GM19452 (cell line): ENCODE results near the gene SLC8A1.

Source experiments
- ATAC-seq: cut with Tn5 transposase; IDR thresholded peaks from one replicate; pipeline ENCODE4 v1.9.1; 2021; ENCODE audit not compliant: unreplicated experiment

SLC8A1 gene

DNA sequence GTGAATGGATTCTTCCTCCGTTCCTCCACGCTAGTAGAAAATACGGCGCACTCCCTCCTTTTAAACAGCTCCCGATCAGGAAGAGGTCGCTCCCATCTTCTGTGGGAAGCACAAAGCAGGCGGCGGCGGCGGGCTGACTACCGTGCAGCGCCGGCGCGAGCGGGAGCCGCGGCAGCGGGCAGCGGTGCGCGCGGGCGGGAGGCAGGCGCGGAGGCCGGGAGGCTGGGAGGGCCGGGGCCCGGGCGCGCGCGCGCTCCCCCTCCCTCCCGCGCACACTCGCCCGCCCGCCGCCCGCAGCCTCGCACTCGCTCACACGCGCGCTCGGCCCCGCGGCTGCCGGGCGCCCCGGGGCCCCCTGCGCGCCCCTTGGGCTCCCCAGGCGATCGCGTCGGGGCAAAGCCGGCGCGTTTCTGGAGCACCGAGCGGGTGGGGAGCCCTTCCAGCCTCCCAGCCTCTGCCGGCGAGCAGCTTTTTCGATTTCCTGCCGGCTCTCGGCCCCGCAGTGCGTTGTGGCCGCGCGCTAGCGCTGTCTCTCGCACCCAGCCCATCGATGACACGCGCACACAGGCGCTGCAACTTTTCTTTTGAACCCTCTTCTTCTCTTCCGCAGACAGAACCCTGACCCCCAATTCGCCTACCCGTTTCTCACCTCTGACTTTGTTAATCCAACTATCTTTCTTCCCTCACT is at the start of gene SLC8A1:
Gene SLC8A1 (minus strand): TSS at position 173 of the 688 bp plus-strand sequence.
- no peak for ATAC-seq

DNA sequence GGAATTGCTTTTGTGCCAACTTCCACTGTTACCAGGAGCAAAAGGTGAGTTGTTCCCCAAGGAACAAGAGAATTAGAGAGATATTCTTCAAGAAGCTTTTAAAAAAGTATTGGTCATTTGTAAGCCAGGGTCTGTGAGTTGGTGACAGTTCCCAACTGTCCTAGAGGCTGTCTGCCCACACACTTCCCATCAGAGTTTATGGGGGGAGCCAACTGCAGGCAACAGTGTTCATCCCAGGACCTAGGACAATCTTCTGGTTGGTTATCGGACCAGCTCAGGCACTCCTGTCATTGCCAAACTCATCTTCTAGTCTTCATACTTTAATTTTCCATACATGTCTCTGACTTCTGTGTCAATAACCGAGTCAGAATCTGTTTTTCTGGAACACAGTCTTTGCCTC is 47.5 kb upstream of the SLC8A1 start:
- no peak for ATAC-seq

DNA sequence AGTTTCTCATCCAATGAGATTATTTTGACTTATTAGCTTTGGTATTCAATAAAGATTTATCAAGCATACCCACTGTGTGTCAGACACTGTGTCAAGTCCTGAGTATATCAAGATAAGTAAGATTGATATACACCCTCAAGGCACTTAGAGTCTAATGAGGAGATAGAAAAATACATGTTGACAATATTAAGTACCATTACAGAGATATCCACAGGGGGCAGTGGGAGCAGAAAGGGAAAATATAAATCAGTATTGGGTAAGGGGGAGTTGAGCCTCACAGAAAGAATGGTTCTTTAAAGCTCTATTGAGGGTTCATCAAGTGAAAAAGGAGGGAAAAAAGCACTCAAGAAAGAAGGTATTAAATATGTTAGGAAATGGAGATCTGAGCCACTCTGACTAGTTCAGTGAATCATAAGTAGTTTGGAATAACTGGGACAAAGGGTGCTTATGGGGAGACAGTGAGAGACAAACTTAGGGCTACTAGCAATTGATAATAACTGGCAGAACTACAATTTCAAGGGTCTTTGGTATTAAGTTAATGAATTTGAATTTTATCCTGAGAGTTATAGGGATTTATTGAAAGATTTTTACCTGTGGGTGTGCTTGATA is 45.5 kb upstream of the SLC8A1 start:
- ATAC-seq, result no peak

DNA sequence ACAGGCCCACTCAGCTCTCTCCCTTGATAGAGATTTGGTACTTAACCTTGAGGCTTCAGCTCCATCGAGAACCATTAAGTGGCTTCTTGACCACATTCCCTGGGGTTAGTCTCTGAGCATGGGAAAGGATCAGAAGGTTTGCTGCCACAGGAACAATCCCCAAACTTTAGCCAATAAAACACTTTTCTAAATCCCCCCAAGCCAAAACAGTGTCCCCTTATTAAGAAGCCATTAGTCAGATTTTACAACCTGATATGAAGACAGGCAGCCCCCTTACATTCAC is 37.7 kb upstream of the SLC8A1 start:
- no peak for ATAC-seq

DNA sequence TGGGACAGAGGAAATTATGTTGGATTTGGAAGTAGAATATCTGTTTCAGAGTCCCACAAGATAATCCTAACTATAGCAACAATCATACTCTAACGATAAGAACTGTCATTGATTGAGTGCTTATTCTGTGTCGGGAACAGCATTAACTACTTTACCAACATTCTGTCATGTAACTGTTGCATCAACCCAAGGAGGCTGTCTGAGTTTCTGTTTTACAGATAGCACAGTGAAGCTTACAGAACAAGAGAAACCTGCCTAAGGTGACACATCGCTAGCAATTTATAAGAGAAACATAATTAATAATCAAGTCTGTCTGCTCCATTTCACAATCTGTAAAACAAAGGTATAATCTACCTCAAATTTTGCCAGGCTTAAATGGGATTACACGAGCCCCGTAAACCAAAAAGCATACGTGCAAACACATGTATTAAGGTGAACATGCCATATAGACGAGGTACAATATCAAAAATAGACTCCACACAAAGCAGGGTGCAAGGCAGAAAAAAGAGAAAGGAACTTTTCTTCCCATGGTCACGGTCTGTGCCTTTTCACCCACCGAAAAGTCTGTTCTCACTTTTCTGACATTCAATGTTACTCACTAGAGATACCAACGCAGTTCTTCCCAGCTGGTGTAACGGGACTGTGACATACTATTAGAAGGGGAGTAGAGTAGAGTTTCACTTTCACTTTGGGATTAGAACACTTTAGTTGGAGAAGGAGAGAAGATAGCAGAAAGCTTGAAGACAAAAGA is 37.2 kb upstream of the SLC8A1 start:
- ATAC-seq, result no peak

DNA sequence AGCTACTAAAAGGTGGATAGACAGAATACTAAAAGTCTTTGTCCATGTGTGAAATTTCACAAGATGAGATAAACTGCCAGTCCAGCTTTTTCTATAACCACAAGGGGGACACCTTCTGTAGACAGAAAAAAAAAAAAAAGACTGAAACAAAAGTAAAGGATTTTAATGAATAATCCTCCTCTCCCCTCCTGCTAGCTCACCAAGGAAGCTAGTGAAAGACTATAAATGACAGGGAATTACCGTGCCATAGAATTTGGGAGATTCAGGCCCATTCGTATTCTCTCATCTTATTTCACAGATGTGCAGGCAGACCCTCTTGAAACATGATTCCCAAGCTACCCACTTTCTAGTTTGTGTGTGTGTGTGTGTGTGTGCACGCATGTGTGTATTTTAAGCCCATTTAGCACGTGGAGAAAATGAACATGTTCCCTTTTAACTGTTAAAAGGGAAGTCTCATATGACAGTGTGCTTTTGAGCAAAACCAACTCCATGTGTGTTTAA is 36.3 kb upstream of the SLC8A1 start:
- ATAC-seq, result no peak

DNA sequence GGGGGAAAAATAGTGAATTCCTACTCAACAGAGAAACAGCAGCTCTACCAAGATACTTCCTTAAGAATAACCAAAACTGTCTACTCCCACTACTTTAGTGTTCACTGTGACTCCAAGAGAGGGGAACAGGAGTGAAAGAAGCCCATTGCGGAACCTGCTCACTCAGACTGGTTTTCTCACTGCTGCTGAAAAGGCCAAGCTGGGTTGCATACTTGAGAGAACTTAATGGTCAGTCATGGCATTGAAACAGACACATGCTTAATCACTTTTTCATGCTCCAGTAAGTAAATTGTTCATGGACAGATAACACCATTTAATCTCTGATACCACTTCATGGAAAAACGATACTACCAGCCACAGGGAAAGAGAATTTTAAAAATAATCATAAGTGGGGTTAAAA is 35.7 kb upstream of the SLC8A1 start:
- ATAC-seq, result no peak

DNA sequence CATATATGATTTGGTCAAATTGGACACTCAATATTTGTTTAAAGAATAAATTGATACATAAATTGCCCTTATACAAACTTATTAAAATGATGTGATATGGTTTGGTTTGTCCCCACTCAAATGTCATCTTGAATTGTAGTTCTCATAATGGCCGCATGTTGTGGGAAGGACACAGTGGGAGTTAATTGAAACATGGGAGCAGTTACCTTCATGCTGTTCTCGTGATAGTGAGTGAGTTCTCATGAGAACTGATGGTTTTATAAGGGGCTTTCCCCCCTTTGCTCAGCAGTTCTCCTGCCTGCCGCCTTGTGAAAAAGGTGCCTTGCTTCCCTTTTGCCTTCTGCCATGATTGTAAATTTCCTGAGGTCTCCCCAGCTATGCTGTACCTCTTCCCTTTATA is 34.0 kb upstream of the SLC8A1 start:
- ATAC-seq, result no peak

DNA sequence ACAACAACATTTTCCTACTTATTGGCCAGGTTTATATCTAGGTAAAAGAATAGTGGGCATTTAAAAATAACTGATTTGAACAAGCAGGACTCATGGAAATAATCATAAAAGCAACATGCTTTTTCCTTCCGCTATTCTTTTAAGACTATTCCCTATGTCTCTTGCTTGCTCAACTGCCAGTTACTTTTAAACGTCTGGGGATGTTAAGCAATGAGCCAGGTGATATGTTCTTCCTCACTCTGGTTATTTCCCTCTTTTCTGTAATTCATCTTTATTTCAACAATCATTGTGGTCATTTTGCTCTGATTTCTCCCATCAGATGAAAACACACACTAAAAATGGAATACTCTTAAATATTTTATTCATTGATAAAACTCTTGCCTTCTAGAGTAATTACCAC is 33.4 kb upstream of the SLC8A1 start:
- ATAC-seq, result no peak

DNA sequence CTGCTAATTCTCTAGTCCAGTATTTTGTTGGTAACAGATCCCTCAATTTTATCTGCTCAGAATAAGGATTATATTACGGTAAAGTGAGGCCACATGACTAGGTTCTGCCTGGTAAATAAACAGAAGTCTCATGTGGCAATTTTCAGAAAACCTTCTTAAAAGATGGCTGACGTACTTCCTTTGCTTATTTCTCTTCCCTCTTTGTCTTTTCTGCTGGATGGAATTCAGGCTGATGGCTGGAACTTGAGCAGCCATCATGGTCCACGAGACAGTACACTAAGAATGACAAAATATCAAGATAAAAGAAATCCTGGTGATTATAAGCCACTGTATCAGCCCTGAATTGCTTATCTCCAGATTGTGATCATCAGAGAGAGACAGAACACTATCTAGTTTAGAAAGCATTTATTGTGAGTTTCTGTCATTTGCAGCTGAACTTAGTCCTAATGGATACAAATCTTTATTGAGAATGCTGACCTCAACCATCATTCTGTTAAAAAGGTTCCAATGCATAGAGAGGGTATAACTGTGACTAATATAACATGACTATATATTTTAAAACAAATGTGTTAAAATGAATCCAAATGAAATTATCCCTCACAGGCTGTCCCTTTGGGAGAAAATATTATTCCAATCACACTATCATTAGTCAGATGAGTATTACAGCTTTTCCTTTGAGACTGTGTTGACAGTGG is 31.8 kb upstream of the SLC8A1 start:
- ATAC-seq, result no peak

DNA sequence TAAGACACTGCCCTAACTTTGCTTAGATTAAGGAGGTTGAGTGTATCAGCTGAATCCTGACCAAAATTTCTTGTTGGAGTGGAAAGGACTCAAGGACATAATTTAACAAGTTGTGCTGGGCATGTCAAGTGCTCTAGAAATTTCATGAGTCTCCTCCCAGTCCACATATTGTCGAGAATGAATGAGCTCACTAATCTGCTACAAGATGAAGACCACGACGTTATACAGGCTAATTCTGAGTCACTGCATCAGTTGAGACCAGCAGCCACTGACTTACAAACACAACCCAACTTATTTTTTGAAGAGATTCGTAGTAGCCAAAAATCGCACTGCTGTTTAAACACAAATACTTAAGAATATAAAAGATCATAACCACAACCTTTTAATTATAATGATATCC is 28.7 kb upstream of the SLC8A1 start:
- ATAC-seq, result no peak

DNA sequence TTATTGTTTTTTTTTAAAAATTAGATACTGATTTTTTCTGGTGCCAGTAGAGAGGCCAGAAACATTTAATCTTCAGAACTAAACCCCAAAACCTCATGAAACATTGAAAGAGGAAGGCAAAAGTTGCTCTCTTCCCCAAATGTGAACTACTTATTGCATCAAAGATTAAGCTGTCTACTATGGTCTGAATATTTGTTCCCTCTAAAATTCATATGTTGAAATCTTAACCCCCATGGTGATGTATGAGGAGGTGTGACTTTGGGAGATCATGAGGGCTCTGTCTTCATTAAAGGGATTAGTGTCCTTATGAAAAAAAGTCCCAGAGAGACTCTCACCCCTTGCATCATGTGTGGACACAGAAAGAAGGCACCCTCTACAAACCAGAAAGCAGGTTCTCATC is 28.2 kb upstream of the SLC8A1 start:
- ATAC-seq, result no peak

DNA sequence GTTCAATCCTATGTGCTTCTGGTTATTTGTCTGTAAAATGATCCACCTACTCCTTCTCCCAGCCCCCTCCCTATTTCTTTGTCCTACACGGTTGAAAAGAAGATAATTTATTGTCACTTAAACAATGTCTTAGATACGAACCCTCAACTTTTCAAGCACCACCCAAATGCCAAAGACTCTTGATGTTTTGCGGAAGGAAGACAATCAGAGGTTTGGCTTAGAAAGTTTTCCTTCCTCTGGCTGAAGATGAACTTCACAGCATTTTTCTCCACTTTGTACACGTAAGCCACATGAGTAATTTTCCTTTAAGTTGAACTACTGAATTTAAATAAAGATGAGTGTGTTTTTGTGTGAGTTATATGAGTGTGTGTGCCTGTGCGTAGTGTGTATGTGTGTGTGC is 25.5 kb upstream of the SLC8A1 start:
- ATAC-seq, result no peak

DNA sequence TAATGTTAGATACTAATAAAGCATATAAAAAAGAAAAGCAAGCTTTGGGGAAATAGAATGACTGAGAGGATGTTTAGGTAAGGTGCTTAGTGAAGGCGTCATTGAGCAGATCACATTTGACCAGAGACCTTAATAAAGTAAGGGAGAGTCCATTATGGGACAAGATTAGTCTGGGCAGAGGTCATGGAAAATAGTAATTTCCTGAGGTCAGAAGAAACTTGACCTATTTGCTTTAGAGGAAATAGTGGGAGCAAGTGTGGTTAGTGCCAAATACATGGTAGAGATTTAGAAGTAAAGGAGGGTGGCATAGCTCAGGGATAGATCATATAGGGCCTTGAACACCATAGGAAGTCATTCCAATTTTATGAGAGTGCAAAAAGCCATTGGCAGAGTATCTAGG is 24.5 kb upstream of the SLC8A1 start:
- no peak for ATAC-seq

DNA sequence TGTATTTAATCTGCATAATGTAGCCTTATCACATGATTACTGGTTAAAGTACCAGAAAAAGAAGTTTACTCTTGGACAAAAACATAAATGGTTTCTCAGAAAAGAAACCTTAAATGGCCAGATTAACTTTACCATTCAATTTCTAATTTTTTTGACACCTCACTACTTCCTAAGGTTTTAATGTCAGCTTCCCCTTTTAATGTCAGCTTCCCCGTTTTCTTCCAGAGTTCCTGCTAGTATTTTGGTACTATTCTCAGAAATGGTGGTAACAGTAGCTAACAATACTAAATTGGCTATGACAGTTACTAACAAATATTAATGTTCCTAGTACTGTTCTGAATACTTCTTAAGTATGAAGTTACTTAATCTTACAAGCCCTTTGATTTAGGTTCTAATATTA is 22.4 kb upstream of the SLC8A1 start:
- no peak for ATAC-seq

DNA sequence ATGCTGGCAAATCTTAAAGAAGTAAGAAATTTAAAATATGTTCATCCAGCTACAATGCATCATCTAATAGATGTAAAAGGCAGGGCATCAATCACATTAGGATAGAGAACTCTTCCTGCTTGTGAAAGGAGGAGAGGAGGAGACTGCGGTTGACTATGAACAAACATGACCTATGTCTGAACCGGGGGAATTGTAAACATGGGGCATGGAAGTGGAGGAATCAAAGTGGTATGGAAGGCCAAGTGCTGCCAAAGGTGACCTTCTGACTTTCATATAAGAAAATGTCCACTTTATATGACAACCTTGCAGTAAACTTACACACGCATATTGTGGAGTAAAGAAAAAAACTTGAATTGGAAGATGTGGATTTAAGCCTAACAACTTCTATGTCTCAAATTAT is 20.0 kb upstream of the SLC8A1 start:
- ATAC-seq, result no peak

DNA sequence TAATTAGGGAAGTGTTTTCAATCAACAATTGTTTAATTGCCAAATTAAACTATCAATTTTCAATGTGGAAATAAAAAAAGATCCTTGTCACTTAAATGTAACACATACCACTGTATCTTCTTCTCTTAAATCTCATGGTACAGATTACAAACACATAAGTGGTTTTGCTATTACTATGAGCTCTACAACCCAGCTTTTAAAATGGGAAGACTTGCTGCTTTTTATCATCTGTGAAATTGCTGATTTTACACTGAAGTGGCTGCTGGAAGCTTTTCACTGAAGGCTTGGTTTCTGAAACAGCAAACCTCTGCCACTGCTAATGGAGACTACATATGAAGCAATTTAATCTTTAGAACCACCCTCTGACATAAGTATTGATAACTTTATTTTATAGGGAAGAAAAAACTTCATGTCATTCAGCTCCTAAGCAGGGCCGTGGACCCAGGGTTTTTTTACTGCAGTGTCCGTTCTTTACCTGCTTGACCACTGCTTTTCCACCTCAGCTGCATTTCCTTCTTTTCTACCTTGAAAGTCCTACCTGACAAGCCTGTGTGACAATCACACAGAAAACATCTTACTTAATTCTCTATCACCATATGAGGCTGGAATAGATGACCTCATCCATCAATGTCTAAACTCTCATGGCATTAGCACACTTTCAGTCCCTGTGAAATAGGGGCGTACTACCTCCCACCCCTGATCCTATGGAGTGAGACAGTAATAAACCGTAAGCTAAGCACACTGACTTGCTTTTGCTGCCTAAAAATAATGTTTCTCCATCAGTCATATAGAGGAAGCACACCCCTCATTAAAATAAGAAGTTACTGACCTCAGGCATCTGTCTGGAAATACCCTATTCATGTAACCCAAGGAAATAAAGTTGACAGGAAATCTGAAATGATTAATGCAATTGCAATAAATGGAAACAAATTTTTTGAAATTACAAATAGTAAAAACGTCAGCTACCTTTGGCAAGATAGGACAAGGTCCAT is 19.2 kb upstream of the SLC8A1 start:
- no peak for ATAC-seq

DNA sequence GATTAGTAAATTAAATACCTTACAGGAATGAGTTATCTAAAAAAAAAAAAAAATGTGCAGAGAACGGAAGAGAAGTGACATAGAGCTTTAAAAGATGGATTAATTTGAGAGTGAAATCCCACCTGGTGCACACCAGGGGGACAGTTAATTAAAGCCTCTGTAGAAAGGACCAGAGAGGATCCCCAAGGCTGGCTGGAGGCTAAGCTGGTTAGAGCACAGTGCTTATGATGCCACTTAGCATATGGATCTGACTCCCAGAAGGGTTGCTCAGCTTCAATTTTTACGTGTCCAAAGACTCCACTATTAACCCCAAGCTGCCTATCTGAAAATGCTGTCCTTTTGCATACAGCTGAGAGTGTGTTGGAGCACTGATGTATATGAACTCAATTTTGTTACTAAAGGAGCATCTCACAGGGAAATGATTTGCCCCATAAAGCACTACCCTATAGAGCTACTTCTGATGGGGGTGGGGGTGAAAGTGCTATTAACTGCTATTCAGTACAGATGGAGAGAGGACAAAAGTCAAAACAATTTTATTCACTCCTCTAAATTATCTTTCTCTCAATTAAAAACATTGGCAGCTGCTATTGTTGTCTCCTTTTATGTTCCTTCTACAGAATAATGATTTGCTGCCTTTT is 15.2 kb upstream of the SLC8A1 start:
- no peak for ATAC-seq

DNA sequence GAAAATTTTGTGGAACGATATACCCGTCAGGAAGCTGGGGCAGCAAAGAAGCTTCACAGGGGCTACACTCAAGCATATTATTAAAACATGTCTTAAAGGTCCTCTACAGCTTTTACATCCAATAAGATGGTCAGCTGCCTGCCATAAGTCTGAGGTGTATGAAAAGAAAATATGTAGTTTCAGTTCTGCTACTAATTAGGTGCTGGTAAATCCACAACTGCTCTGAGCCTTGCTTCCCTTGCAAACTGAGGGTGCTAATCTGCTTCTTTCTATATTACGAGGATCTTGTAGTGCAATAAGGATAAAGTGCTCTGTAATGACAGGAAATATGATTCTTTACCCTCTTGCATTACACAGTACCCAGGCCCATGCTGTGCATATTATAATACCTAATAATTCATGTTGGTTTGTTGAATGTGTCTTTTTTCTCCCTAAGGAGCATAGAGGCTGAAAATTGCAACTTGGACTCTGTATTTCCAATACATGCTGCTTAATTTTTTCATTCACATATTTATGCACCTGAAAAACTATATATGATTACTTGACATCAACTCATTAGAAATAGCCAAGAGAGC is 14.5 kb upstream of the SLC8A1 start:
- no peak for ATAC-seq

DNA sequence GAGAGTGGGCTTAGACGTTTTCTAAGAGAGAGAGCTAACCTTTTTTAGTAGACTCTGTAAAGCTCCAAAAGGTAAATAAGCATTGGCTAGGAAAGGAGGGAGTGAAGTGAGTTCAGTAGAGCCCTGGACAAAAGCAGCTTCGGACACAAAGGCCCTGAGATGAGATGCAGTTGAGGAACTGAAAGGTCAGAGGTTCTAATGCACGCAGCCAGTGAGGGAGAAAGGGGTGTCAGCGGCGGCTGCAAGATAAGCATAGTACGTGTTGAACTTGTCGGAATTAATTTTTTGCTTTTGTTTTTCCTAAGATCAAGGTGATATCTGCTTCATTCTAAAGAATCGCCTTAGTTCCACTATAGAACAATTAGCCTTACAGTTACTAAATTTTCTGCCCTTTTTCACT is 11.2 kb upstream of the SLC8A1 start:
- ATAC-seq, result no peak
